ENCODE results near the gene TMEM42.

- TF ChIP-seq FOS (IDR thresholded peaks at IDR 0.05; ENCODE audit: extremely low read depth, insufficient read length) (no peak), GATAD2B (IDR thresholded peaks at IDR 0.05; ENCODE audit: borderline replicate concordance) (no peak), CTCF (IDR thresholded peaks at IDR 0.05 in 2 of 3, conservative IDR thresholded peaks at IDR 0.05 in 1 of 3; ENCODE audit: insufficient read depth in 2 of 3, low read depth in 1 of 3, low read length in 3 of 3) (no peak), ELF4 (CRISPR knock-in tag; IDR thresholded peaks at IDR 0.05) (no peak)
These were observed 22.3 kb downstream of the TMEM42 start for GRCh38 chr3:44883999-44884431.
